Hepatocyte (in vitro differentiated cells): ENCODE measurements around the gene BACH2. TPM values are rescaled to one million over a fixed set of nuclear protein-coding genes. Genes with fewer than 3 reads are reported as not detected.

Source experiments
- DNase-seq: peaks from one replicate; pipeline ENCODE4 v3.0.0-alpha.2; 2016; ENCODE audit warnings: low spot score
- H2AFZ ChIP-seq: fragments of 200-600 bp; sonication (generic); 2 replicates; pipeline ENCODE4 v1.6.0; 2016; ENCODE audit warnings: antibody characterized with exemption, mild to moderate bottlenecking
- H3K27ac ChIP-seq: fragments of 200-600 bp; sonication (generic); 2 replicates; pipeline ENCODE4 v1.5.1; 2016; ENCODE audit warnings: mild to moderate bottlenecking
- H3K27me3 ChIP-seq: fragments of 200-600 bp; sonication (generic); 2 replicates; pipeline ENCODE4 v1.6.1; 2016
- H3K36me3 ChIP-seq: fragments of 200-600 bp; sonication (generic); replicated peaks from 2 replicates; pipeline ENCODE4 v1.5.1; 2016; ENCODE audit warnings: low read depth; ENCODE audit not compliant: insufficient read depth
- H3K4me1 ChIP-seq: fragments of 200-600 bp; sonication (generic); 2 replicates; pipeline ENCODE4 v1.5.1; 2016; ENCODE audit warnings: mild to moderate bottlenecking, moderate library complexity; ENCODE audit not compliant: insufficient read depth
- H3K4me2 ChIP-seq: fragments of 200-600 bp; sonication (generic); 2 replicates; pipeline ENCODE4 v1.6.0; 2016
- H3K4me3 ChIP-seq: fragments of 200-600 bp; sonication (generic); 2 replicates; pipeline ENCODE4 v1.5.1; 2016; ENCODE audit warnings: mild to moderate bottlenecking
- H3K79me2 ChIP-seq: fragments of 200-600 bp; sonication (generic); 2 replicates; pipeline ENCODE4 v1.6.0; 2017; ENCODE audit warnings: mild to moderate bottlenecking
- H3K9me2 ChIP-seq: fragments of 200-600 bp; sonication (generic); replicated peaks from 2 replicates; pipeline ENCODE4 v1.6.0; 2017; ENCODE audit warnings: mild to moderate bottlenecking; ENCODE audit not compliant: insufficient read depth
- H3K9me3 ChIP-seq: fragments of 200-600 bp; sonication (generic); 2 replicates; pipeline ENCODE4 v1.5.1; 2016; ENCODE audit warnings: low read depth, mild to moderate bottlenecking
- H4K20me1 ChIP-seq: fragments of 200-600 bp; sonication (generic); 2 replicates; pipeline ENCODE4 v1.6.0; 2016; ENCODE audit warnings: mild to moderate bottlenecking; ENCODE audit not compliant: insufficient read depth, poor library complexity, severe bottlenecking
- CTCF ChIP-seq: fragments of 200-600 bp; sonication (generic); IDR thresholded peaks from 2 replicates; pipeline ENCODE4 v1.5.1; 2016; ENCODE audit warnings: antibody characterized with exemption, mild to moderate bottlenecking; ENCODE audit not compliant: poor library complexity
- EZH2 ChIP-seq: fragments of 200-600 bp; sonication (generic); IDR thresholded peaks from 2 replicates; pipeline ENCODE4 v1.6.1; 2016; ENCODE audit warnings: antibody characterized with exemption, mild to moderate bottlenecking, borderline replicate concordance
- EZH2phosphoT487 ChIP-seq: fragments of 200-600 bp; sonication (generic); IDR thresholded peaks from one replicate; pipeline ENCODE4 v1.6.1; 2018; ENCODE audit warnings: antibody characterized with exemption, mild to moderate bottlenecking, low read depth, moderate library complexity; ENCODE audit not compliant: unreplicated experiment, severe bottlenecking
- WGBS: methylation state at CpG from one replicate; pipeline ENCODE4 v1.1.6; 2016; ENCODE audit warnings: low lambda C conversion rate; ENCODE audit errors: missing lambda C conversion rate; 5-methylcytosine and 5-hydroxymethylcytosine counted together
- polyA plus RNA-seq: library from polyadenylated mRNA; unstranded; fragments of >200 nt; fragmentation: Nextera tagmentation; extraction: Ambion mirVana; gene quantifications from 2 replicates; pipeline ENCODE4 v1.2.1, GENCODE V29; 2016
- total RNA-seq: library from RNA; depleted of rRNA; stranded (reverse); fragments of >200 nt; gene quantifications from 2 replicates; pipeline ENCODE4 v1.2.3, GENCODE V29; 2014

Gene BACH2
- total and polyA plus RNA-seq, 2 experiments from 2014 or later: 2.3 to 2.6 TPM

- H3K79me2 ChIP-seq: no peaks in the 10 kb centered on the region
- no peak overlapping the region for H3K27ac ChIP-seq
- TF ChIP-seq CTCF (no peak), EZH2 (no peak), EZH2phosphoT487 (no peak)
- H3K27me3 ChIP-seq: no peaks in the 10 kb centered on the region
- no peak overlapping the region for H3K4me3 ChIP-seq
- DNase-seq: peak; percentile 39
- 90% methylated on average over 8 of the region's 8 CpGs for WGBS
- no peak overlapping the region for H3K4me2 ChIP-seq
- H3K9me2 ChIP-seq: no peaks in the 10 kb centered on the region
- H3K9me3 ChIP-seq: no peaks in the 10 kb centered on the region
- no peak overlapping the region for H2AFZ ChIP-seq
- H3K4me1 ChIP-seq: peaks cover 23% of the 10 kb centered on the region
- no peaks in the 10 kb centered on the region for H3K36me3 ChIP-seq
- H4K20me1 ChIP-seq: no peaks in the 10 kb centered on the region
These were observed 98.7 kb downstream of the BACH2 start for GRCh38 chr6:90197854-90198496.

GRCh38 chr6:90195094-90195829 is 101.4 kb downstream of the BACH2 start:
- Histone ChIP-seq H3K27me3 (no peaks in the 10 kb centered on the region), H3K4me1 (peaks cover 23% of the 10 kb centered on the region), H2AFZ (no peak overlapping the region), H3K9me3 (no peaks in the 10 kb centered on the region), H3K4me2 (peak overlapping the region; percentile 50), H3K4me3 (no peak overlapping the region), H3K79me2 (no peaks in the 10 kb centered on the region), H4K20me1 (no peaks in the 10 kb centered on the region), H3K36me3 (no peaks in the 10 kb centered on the region), H3K9me2 (no peaks in the 10 kb centered on the region), H3K27ac (peak overlapping the region; percentile 36)
- DNase-seq: no peak
- 31% methylated on average over 9 of the region's 9 CpGs for WGBS
- TF ChIP-seq EZH2phosphoT487 (no peak), CTCF (no peak), EZH2 (no peak)

- H3K27me3 ChIP-seq: no peaks in the 10 kb centered on the region
- H3K79me2 ChIP-seq: no peaks in the 10 kb centered on the region
- peak overlapping the region; percentile 29 for H3K27ac ChIP-seq
- no peaks in the 10 kb centered on the region for H3K36me3 ChIP-seq
- H2AFZ ChIP-seq: no peak overlapping the region
- H3K9me3 ChIP-seq: no peaks in the 10 kb centered on the region
- peaks cover 23% of the 10 kb centered on the region for H3K4me1 ChIP-seq
- no peak for TF ChIP-seq CTCF
- no peak for TF ChIP-seq EZH2
- no peak for TF ChIP-seq EZH2phosphoT487
- no peaks in the 10 kb centered on the region for H4K20me1 ChIP-seq
- H3K9me2 ChIP-seq: no peaks in the 10 kb centered on the region
- WGBS: 49% methylated on average over 4 of the region's 4 CpGs
- no peak overlapping the region for H3K4me3 ChIP-seq
- H3K4me2 ChIP-seq: peak overlapping the region; percentile 50
- no peak for DNase-seq
These were observed 102.2 kb downstream of the BACH2 start for GRCh38 chr6:90194371-90194841.
